ENCODE measurements around the gene CAPN13. TPM values are rescaled to one million over a fixed set of nuclear protein-coding genes. Genes with fewer than 3 reads are reported as not detected.

The CAPN13 gene
- total RNA-seq, 1 donor = not detected

GRCh38 chr2:30679426-30680088 is 127.7 kb downstream of the CAPN13 start:
- no peak overlapping the region for H3K4me2 ChIP-seq (ENCODE audit: insufficient read depth, low read length)
- no peak overlapping the region for H2AFZ ChIP-seq (ENCODE audit: low read length)
- peak; percentile 35 for DNase-seq (ENCODE audit: insufficient read length, low spot score, missing footprints)
- no peaks in the 10 kb centered on the region for H3K27me3 ChIP-seq (ENCODE audit: insufficient read depth, low read length)
- no peaks in the 10 kb centered on the region for H3K4me1 ChIP-seq (ENCODE audit: insufficient read depth, low read length)
- no peaks in the 10 kb centered on the region for H3K9me3 ChIP-seq (ENCODE audit: low read depth, low read length)
- no peak overlapping the region for H3K4me3 ChIP-seq (ENCODE audit: insufficient read depth, low read length)
- no peaks in the 10 kb centered on the region for H3K36me3 ChIP-seq (ENCODE audit: insufficient read depth, low read length)
- TF ChIP-seq, protein P1, sequence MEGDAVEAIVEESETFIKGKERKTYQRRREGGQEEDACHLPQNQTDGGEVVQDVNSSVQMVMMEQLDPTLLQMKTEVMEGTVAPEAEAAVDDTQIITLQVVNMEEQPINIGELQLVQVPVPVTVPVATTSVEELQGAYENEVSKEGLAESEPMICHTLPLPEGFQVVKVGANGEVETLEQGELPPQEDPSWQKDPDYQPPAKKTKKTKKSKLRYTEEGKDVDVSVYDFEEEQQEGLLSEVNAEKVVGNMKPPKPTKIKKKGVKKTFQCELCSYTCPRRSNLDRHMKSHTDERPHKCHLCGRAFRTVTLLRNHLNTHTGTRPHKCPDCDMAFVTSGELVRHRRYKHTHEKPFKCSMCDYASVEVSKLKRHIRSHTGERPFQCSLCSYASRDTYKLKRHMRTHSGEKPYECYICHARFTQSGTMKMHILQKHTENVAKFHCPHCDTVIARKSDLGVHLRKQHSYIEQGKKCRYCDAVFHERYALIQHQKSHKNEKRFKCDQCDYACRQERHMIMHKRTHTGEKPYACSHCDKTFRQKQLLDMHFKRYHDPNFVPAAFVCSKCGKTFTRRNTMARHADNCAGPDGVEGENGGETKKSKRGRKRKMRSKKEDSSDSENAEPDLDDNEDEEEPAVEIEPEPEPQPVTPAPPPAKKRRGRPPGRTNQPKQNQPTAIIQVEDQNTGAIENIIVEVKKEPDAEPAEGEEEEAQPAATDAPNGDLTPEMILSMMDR (IDR thresholded peaks at IDR 0.05; ENCODE audit: extremely low read depth, low read depth, low read length) = no peak
- no peaks in the 10 kb centered on the region for H4K20me1 ChIP-seq (ENCODE audit: insufficient read depth, low read length)
- no peak overlapping the region for H3K27ac ChIP-seq (ENCODE audit: low read depth, low read length)
- no peaks in the 10 kb centered on the region for H3K79me2 ChIP-seq (ENCODE audit: insufficient read depth, low read length)

GRCh38 chr2:30678410-30679137 is 128.7 kb downstream of the CAPN13 start:
- Histone ChIP-seq H3K4me1 (ENCODE audit: insufficient read depth, low read length) (no peaks in the 10 kb centered on the region), H3K4me2 (ENCODE audit: insufficient read depth, low read length) (no peak overlapping the region), H3K4me3 (ENCODE audit: insufficient read depth, low read length) (no peak overlapping the region), H3K27ac (ENCODE audit: low read depth, low read length) (no peak overlapping the region), H2AFZ (ENCODE audit: low read length) (no peak overlapping the region), H3K27me3 (ENCODE audit: insufficient read depth, low read length) (no peaks in the 10 kb centered on the region), H3K36me3 (ENCODE audit: insufficient read depth, low read length) (no peaks in the 10 kb centered on the region), H3K9me3 (ENCODE audit: low read depth, low read length) (no peaks in the 10 kb centered on the region), H4K20me1 (ENCODE audit: insufficient read depth, low read length) (no peaks in the 10 kb centered on the region), H3K79me2 (ENCODE audit: insufficient read depth, low read length) (no peaks in the 10 kb centered on the region)
- TF ChIP-seq, protein P1 (IDR thresholded peaks at IDR 0.05; ENCODE audit: extremely low read depth, low read depth, low read length) = no peak
- DNase-seq (ENCODE audit: insufficient read length, low spot score, missing footprints) = no peak

DNA sequence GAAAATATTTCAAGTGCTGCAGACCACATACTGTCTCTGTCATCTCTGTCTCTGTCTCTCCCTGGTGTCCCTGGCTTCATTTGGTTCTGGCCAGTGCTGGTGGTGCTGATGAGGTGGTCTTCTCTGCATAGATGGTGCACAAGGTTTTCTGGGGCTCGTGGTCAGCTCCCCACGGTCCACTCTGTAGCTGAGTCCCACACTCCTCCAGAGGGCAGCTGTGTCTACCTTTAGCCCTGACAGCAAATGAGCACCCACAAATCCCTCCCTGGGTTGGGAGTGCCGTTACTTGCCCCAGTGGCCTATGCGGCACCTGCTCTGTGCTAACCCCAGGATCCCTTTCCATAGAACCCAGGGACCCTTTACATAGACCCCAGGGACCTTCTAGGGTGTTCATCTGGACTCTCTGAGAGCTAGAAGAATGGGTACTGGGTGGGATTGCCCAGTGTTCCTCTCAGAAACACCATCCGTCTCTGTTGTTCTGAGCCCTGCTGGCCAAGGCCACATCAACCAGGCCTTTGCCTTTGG is 129.3 kb downstream of the CAPN13 start:
- Histone ChIP-seq H2AFZ (ENCODE audit: low read length) (no peak overlapping the region), H3K4me2 (ENCODE audit: insufficient read depth, low read length) (no peak overlapping the region), H3K27me3 (ENCODE audit: insufficient read depth, low read length) (no peaks in the 10 kb centered on the region), H3K9me3 (ENCODE audit: low read depth, low read length) (no peaks in the 10 kb centered on the region), H3K79me2 (ENCODE audit: insufficient read depth, low read length) (no peaks in the 10 kb centered on the region), H4K20me1 (ENCODE audit: insufficient read depth, low read length) (no peaks in the 10 kb centered on the region), H3K27ac (ENCODE audit: low read depth, low read length) (no peak overlapping the region), H3K4me1 (ENCODE audit: insufficient read depth, low read length) (no peaks in the 10 kb centered on the region), H3K4me3 (ENCODE audit: insufficient read depth, low read length) (no peak overlapping the region), H3K36me3 (ENCODE audit: insufficient read depth, low read length) (no peaks in the 10 kb centered on the region)
- TF ChIP-seq, protein P1 (IDR thresholded peaks at IDR 0.05; ENCODE audit: extremely low read depth, low read depth, low read length) = no peak
- no peak for DNase-seq (ENCODE audit: insufficient read length, low spot score, missing footprints)

DNA sequence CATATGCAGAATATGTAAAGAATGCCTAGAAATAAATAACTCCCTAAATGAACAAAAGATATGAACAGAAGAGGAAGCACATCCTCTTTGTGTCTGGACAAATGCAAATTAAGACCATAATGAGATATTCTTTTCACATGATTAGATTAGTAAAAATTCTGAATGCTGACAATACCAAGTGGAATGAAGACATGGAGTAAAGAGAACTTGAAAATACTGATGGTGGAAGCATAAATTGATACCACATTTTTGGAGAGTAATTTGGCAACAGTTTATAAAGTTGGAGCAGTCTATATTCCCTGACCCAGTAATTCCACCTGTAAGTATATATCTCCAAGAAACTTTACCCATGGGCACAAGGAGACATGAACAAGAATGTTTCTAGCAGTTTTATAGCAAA is 130.0 kb downstream of the CAPN13 start:
- Histone ChIP-seq H3K36me3 (ENCODE audit: insufficient read depth, low read length) (no peaks in the 10 kb centered on the region), H4K20me1 (ENCODE audit: insufficient read depth, low read length) (no peaks in the 10 kb centered on the region), H3K27ac (ENCODE audit: low read depth, low read length) (no peak overlapping the region), H2AFZ (ENCODE audit: low read length) (no peak overlapping the region), H3K9me3 (ENCODE audit: low read depth, low read length) (no peaks in the 10 kb centered on the region), H3K4me1 (ENCODE audit: insufficient read depth, low read length) (no peaks in the 10 kb centered on the region), H3K4me3 (ENCODE audit: insufficient read depth, low read length) (no peak overlapping the region), H3K79me2 (ENCODE audit: insufficient read depth, low read length) (no peaks in the 10 kb centered on the region), H3K27me3 (ENCODE audit: insufficient read depth, low read length) (no peaks in the 10 kb centered on the region), H3K4me2 (ENCODE audit: insufficient read depth, low read length) (no peak overlapping the region)
- DNase-seq (ENCODE audit: insufficient read length, low spot score, missing footprints) = no peak
- TF ChIP-seq, protein P1 (IDR thresholded peaks at IDR 0.05; ENCODE audit: extremely low read depth, low read depth, low read length) = no peak

All from osteoblast (primary cell).